ENCODE results near the gene VLDLR.

Gene VLDLR

DNA sequence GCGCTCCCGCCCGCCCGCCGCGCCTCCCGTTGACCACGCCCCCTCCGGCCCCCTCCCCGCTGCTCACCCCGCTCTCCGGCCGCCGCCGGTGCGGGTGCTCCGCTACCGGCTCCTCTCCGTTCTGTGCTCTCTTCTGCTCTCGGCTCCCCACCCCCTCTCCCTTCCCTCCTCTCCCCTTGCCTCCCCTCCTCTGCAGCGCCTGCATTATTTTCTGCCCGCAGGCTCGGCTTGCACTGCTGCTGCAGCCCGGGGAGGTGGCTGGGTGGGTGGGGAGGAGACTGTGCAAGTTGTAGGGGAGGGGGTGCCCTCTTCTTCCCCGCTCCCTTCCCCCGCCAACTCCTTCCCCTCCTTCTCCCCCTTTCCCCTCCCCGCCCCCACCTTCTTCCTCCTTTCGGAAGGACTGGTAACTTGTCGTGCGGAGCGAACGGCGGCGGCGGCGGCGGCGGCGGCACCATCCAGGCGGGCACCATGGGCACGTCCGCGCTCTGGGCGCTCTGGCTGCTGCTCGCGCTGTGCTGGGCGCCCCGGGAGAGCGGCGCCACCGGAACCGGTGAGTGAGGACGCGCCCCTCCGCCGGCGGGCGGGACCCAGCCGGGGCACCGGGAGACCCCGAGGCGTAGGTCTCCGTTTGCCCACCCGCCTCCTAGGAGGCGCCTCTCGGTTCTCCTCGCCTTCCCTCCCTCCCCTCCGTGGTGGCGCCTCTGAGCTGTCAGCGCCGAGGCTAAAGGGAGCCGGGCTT, at the start of gene VLDLR:
VLDLR (plus strand) TSS at position 66 of the 739 bp plus-strand sequence; CDS start at position 469, 403 bp downstream.
- peak; percentile 21 to 44 for DNase-seq
- no peak for TF ChIP-seq POLR2A (IDR thresholded peaks at IDR 0.05; ENCODE audit: low read length)
- no peak for TF ChIP-seq GATA1 (IDR thresholded peaks at IDR 0.05; ENCODE audit: low read depth, low read length)

GRCh38 chr9:2574203-2574602, 47.4 kb upstream of the VLDLR start:
- DNase-seq, result no peak
- TF ChIP-seq GATA1 (IDR thresholded peaks at IDR 0.05; ENCODE audit: low read depth, low read length), result no peak
- TF ChIP-seq POLR2A (IDR thresholded peaks at IDR 0.05; ENCODE audit: low read length), result no peak

DNA sequence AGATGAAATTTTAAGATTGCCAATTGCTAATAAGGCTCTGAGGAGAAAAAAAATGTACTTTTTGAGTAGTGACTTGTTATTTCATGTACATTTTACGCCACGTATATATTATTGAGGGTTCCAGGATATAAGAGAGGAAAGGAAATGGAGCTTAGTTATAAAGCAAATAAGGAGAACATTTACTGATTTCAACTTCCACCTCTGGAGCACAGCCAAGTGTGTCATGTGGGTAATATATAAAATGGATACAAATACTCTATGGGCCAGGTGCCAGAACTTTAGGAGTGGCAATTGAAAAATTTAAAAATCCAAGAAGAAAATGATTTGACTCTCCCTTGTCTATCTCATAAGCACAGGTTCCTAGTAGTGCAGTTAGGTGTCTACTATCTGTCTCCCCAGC, 45.0 kb upstream of the VLDLR start:
- TF ChIP-seq GATA1 (IDR thresholded peaks at IDR 0.05; ENCODE audit: low read depth, low read length) (no peak), POLR2A (IDR thresholded peaks at IDR 0.05; ENCODE audit: low read length) (no peak)
- DNase-seq, result no peak

DNA sequence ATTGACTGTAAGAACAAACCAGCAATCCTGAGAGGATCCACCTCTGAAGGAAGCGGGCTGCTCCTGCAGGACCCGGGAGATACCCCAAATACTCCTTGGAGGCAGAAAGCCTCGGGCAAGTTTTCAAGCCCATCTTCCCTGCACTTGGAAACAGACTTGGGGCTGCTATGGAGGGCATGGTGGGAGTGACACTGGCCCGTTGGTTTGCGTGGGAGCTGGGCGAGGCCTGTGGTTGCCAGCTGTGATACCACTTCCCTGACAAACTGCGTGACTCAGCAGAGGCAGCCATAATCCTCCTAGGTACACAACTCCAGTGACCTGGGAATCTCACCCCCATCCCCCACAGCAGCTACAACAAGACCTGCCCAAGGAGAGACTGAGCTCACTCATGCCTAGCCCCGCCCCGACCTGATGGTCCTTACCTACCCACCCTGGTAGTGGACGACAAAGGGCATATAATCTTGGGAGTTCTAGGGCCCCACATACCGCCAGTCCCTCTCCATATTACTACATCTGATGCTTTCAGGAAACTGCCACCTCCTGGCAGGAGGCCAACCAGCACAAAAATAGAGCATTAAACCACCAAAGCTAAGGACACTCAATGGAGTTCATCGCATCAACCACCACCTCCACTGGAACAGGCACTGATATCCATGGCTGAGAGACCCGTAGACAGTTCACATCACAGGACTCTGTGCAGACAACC, 38.1 kb upstream of the VLDLR start:
- no peak for DNase-seq
- no peak for TF ChIP-seq POLR2A (IDR thresholded peaks at IDR 0.05; ENCODE audit: low read length)
- no peak for TF ChIP-seq GATA1 (IDR thresholded peaks at IDR 0.05; ENCODE audit: low read depth, low read length)

DNA sequence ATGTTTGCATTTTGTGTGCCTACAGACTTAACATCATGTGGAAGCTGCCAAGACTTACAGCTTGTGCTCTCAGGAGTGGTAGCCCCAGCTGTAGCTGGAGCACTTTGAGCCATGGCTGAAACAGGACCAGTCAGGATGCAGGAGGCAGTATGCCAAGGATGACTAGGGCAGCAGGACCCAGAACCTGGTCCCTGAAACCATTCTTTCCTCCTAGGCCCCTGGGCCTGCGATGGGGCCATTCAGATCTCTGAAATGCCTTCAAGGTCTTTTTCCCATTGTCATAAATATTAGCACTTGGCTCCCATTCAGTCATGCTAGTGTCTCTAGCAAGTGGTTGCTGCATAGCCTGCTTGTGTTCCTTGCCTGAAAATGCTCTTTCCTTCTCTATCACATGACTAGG, 29.6 kb upstream of the VLDLR start:
- TF ChIP-seq GATA1 (IDR thresholded peaks at IDR 0.05; ENCODE audit: low read depth, low read length) (no peak), POLR2A (IDR thresholded peaks at IDR 0.05; ENCODE audit: low read length) (no peak)
- DNase-seq, result no peak

DNA sequence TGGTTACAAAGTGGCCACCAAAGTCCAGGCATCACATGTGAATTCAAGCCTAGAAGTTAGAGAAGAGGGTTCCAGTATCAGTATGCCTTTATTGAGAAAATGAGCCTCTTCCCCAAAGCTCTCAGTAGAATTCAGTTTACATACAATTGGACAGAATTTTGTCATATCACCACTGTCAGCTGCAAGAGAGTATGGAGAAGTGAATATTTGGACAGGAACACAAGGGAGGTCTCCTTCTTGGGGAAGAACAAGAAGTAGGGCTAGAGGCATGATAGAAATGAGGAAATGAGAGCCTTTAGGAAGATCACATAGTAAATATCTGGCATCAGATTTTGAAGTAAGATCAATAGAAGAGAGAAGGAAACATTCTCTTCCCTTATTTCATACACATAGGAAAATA, 27.8 kb upstream of the VLDLR start:
- TF ChIP-seq POLR2A (IDR thresholded peaks at IDR 0.05; ENCODE audit: low read length), result no peak
- TF ChIP-seq GATA1 (IDR thresholded peaks at IDR 0.05; ENCODE audit: low read depth, low read length), result no peak
- DNase-seq, result no peak

- TF ChIP-seq POLR2A (IDR thresholded peaks at IDR 0.05; ENCODE audit: low read length) (no peak), GATA1 (IDR thresholded peaks at IDR 0.05; ENCODE audit: low read depth, low read length) (no peak)
- no peak for DNase-seq
These were observed 25.6 kb upstream of the VLDLR start for GRCh38 chr9:2595973-2596372.

DNA sequence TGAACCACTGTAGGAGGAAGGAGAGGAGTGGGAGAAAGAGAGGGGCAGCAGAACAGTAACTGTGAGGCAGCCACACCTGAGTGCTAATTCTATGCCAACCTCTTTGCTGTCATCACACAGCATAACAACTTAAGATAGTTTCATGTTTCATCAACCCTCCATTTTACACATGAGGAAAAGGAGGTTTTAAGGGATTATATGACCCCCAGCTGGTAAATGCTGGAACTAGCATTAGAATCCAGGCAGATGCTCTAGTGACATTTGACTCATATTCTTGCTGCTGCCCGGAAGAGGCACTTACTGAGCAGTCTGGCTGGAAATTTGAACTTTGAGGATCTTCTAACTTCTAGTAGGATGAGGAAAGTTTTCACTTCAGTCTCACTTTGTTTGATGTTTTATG, 24.1 kb upstream of the VLDLR start:
- no peak for TF ChIP-seq GATA1 (IDR thresholded peaks at IDR 0.05; ENCODE audit: low read depth, low read length)
- no peak for TF ChIP-seq POLR2A (IDR thresholded peaks at IDR 0.05; ENCODE audit: low read length)
- DNase-seq, result no peak

DNA sequence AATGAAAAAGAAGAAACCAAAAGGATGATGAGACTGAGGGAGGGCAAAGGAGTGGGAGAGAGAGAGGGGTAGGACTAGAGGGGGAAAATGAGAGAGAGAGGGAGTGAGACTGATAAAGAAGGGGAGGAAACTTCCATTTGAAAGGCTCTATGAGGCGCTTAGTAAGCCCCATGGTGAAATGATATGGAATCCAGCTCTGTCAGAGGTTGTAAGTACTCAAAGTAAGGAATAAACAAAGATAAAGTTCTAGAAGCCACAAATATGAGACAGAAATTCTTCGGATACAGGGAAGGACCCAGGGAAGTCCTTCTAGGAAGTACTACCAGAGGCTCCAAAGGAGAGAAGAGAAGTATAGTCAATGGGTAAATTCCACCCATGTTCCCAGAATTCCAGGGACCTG, 21.7 kb upstream of the VLDLR start:
- no peak for DNase-seq
- TF ChIP-seq GATA1 (IDR thresholded peaks at IDR 0.05; ENCODE audit: low read depth, low read length) (no peak), POLR2A (IDR thresholded peaks at IDR 0.05; ENCODE audit: low read length) (no peak)

DNA sequence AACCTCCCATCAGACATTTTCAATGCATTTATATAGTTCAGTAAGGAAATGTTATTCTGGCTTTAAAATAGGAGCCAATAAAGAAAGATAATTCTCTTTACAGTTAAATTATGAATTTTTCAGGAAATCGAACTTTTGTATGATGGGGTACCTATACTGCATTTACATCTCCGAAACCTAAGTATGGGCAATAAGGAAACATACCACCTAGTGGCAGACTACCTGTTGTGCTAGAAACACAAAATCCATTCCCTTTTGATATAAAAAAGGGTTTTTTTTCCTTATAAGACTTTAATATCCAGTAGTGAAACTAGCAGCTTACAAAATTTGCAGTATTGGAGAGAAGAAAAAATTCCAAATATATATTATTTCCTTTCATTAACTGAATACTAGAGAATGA, 21.3 kb upstream of the VLDLR start:
- no peak for DNase-seq
- no peak for TF ChIP-seq POLR2A (IDR thresholded peaks at IDR 0.05; ENCODE audit: low read length)

- TF ChIP-seq POLR2A (IDR thresholded peaks at IDR 0.05; ENCODE audit: low read length) (no peak), GATA1 (IDR thresholded peaks at IDR 0.05; ENCODE audit: low read depth, low read length) (no peak)
- DNase-seq, result no peak
These were observed 19.7 kb upstream of the VLDLR start for GRCh38 chr9:2601785-2602378.

- DNase-seq, result no peak
These were observed 18.9 kb upstream of the VLDLR start for GRCh38 chr9:2602704-2603116.

DNA sequence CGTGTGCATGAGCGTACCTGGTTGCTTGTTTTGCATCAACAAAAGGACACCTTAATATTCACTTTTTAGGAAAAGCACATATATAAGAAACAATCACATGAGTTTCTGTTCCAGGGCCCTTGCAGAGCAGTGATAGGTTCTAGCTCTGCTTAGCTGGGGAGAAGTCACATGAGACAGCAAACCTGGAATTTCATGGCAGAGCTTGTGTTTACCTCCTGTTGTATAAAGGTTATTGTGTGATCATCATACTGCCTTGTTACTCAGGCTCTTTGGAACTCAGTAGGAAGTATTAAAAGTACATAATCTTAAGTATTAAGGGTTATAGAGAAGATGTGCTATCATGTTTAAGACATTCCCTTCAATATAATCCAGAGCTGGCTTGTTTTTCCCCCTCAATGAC, 18.0 kb upstream of the VLDLR start:
- TF ChIP-seq GATA1 (IDR thresholded peaks at IDR 0.05; ENCODE audit: low read depth, low read length) (no peak), POLR2A (IDR thresholded peaks at IDR 0.05; ENCODE audit: low read length) (no peak)
- no peak for DNase-seq

More at GRCh38 chr9:2602704-2603116, 18.9 kb upstream of the VLDLR start:
- no peak for TF ChIP-seq GATA1 (IDR thresholded peaks at IDR 0.05; ENCODE audit: low read depth, low read length)
- TF ChIP-seq POLR2A (IDR thresholded peaks at IDR 0.05; ENCODE audit: low read length), result no peak

DNA sequence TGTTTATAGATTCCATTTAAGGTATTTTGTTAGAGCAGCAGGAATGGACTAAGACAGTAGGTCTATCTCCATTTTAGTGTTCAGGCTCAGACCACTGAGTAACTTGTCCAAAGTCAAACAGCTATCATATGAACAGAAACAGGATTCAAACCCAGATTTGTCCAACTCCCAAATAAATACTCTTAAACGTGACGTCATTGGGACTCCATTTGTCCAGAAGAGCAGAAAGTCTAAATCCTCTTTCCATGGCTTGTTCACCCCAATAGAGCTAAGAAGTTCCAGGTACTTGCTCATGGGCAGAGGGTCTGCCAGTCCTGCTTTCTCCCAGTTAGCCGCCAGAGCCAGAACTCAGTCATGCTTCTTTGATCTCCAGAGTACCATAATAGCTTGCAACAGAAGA, 16.3 kb upstream of the VLDLR start:
- TF ChIP-seq POLR2A (IDR thresholded peaks at IDR 0.05; ENCODE audit: low read length) (no peak), GATA1 (IDR thresholded peaks at IDR 0.05; ENCODE audit: low read depth, low read length) (no peak)
- DNase-seq, result no peak

DNA sequence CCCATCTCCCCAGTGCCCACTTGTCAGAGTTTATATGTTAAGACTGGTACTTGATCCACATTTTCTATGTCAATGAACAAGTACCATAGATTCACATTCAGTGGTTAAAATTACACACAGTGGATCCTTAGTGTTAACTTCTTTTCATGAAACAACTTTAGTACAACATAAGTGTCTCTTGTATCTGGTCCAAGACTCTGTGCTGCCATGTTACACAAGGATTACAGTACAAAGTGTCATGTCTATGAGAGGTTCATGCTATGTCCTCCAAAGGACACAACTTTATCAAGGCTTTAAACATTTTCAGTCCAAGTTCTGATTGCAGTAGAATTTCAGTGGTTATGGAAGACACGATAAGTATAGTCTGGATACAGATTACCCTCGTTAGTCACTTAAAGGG, 13.3 kb upstream of the VLDLR start:
- DNase-seq, result no peak
- no peak for TF ChIP-seq GATA1 (IDR thresholded peaks at IDR 0.05; ENCODE audit: low read depth, low read length)
- no peak for TF ChIP-seq POLR2A (IDR thresholded peaks at IDR 0.05; ENCODE audit: low read length)

Measured in erythroblast (primary cell).